NCI-H1694 (cell line): ENCODE measurements around the gene NCAN.

ENCODE experiments used
- DNase-seq: peaks from one replicate; lab custom pipeline; 2025; lab: John Stamatoyannopoulos, UW

NCAN gene

GRCh38 chr19:19260417-19261214 lies 48.9 kb downstream of the NCAN start:
- no peak for DNase-seq

- DNase-seq, result peak; percentile 7
These were observed 49.8 kb downstream of the NCAN start for GRCh38 chr19:19261350-19262189.

- no peak for DNase-seq
These were observed 50.7 kb downstream of the NCAN start for GRCh38 chr19:19262190-19263057.

GRCh38 chr19:19263886-19264487 lies 52.2 kb downstream of the NCAN start:
- DNase-seq, result no peak

GRCh38 chr19:19267305-19267704 lies 55.5 kb downstream of the NCAN start:
- DNase-seq, result no peak

GRCh38 chr19:19268453-19269385 lies 57.0 kb downstream of the NCAN start:
- DNase-seq, result no peak

- DNase-seq, result no peak
These were observed 58.4 kb downstream of the NCAN start for GRCh38 chr19:19269952-19270694.

GRCh38 chr19:19270749-19271571 lies 59.2 kb downstream of the NCAN start:
- no peak for DNase-seq

GRCh38 chr19:19271828-19272599 lies 60.3 kb downstream of the NCAN start:
- no peak for DNase-seq

GRCh38 chr19:19274146-19274545 lies 62.4 kb downstream of the NCAN start:
- no peak for DNase-seq

- DNase-seq, result no peak
These were observed 63.2 kb downstream of the NCAN start for GRCh38 chr19:19274716-19275565.

GRCh38 chr19:19276386-19276785 lies 64.6 kb downstream of the NCAN start:
- no peak for DNase-seq

- DNase-seq, result no peak
These were observed 65.1 kb downstream of the NCAN start for GRCh38 chr19:19276851-19277250.

- peak; percentile 87 for DNase-seq
These were observed 66.6 kb downstream of the NCAN start for GRCh38 chr19:19278315-19278714.

GRCh38 chr19:19279062-19279612 lies 67.4 kb downstream of the NCAN start:
- DNase-seq, result no peak

GRCh38 chr19:19279853-19280252 lies 68.1 kb downstream of the NCAN start:
- no peak for DNase-seq

GRCh38 chr19:19280561-19280960 lies 68.8 kb downstream of the NCAN start:
- DNase-seq, result peak; percentile 83
